ENCODE results near the gene ZGRF1.

DNA sequence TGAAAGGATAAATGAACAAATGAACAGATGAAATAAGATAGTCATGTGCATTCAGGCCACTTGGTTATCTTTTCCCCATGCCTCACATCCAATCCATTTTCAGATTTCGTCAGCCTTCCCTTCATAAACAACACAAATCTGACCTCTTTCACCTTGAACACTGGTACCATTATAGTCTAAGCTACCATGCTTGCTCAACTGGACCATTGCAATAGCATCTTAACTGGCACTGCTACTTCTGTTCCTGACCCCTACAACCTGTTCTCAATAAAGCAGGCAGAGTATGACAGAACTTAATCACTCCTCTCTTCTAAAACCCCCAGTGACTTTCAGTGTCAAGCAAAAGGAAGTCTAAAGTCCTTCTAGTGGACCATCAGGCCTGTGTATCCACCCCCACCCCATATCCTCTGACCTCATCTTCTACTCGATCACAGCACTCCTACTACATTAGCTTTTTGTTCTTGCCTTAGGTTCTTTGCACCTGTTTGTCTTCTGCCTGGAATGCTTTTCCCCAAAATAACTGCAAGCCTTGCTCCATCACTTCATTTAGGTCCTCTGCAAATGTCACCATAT is 40.9 kb upstream of the ZGRF1 start:
- TF ChIP-seq POLR2A (conservative IDR thresholded peaks at IDR 0.05) = no peak
- TF ChIP-seq ZSCAN29 (IDR thresholded peaks at IDR 0.05) = no peak
